ENCODE data around the gene PTPN4.

GRCh38 chr2:119774026-119774425 lies 14.3 kb downstream of the PTPN4 start:
- TF ChIP-seq, protein P1, sequence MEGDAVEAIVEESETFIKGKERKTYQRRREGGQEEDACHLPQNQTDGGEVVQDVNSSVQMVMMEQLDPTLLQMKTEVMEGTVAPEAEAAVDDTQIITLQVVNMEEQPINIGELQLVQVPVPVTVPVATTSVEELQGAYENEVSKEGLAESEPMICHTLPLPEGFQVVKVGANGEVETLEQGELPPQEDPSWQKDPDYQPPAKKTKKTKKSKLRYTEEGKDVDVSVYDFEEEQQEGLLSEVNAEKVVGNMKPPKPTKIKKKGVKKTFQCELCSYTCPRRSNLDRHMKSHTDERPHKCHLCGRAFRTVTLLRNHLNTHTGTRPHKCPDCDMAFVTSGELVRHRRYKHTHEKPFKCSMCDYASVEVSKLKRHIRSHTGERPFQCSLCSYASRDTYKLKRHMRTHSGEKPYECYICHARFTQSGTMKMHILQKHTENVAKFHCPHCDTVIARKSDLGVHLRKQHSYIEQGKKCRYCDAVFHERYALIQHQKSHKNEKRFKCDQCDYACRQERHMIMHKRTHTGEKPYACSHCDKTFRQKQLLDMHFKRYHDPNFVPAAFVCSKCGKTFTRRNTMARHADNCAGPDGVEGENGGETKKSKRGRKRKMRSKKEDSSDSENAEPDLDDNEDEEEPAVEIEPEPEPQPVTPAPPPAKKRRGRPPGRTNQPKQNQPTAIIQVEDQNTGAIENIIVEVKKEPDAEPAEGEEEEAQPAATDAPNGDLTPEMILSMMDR (IDR thresholded peaks at IDR 0.05), result no peak
- no peak for TF ChIP-seq POLR2A (IDR thresholded peaks at IDR 0.05)

All from adrenal gland (tissue), 5 donors.